MM.1S (cell line): ENCODE measurements around the gene UPK1A.

Experiments used
- CTCF ChIP-seq: fragments of 300-600 bp; sonication (generic); IDR thresholded peaks from 2 replicates; pipeline ENCODE4 v1.5.1; 2016; ENCODE audit warnings: antibody characterized with exemption, low read length, mixed read lengths
- EZH2 ChIP-seq: fragments of 300-600 bp; sonication (generic); optimal IDR thresholded peaks from 2 replicates; pipeline ENCODE3; 2017; ENCODE audit warnings: low read depth, mild to moderate bottlenecking, antibody characterized with exemption, low read length, mixed read lengths
- EZH2phosphoT487 ChIP-seq: fragments of 300-600 bp; sonication (generic); IDR thresholded peaks from 2 replicates; pipeline ENCODE4 v1.6.1; 2018; ENCODE audit warnings: antibody characterized with exemption, low read length

GRCh38 chr19:35648017-35648961, 18.0 kb upstream of the UPK1A start, which contains the start of gene COX6B1:
- TF ChIP-seq CTCF: no peak
- no peak for TF ChIP-seq EZH2
- TF ChIP-seq EZH2phosphoT487: no peak
